CD14-positive monocyte (primary cell): ENCODE results near the gene DDN. TPM values are rescaled to one million over a fixed set of nuclear protein-coding genes. Genes with fewer than 3 reads are reported as not detected.

Source experiments
- DNase-seq, 3 donors: peaks; one replicate each; pipeline ENCODE4 v3.0.0-alpha.2; 2011 to 2022
- H2AFZ ChIP-seq: 2 replicates; pipeline ENCODE4 v1.6.0; 2012; ENCODE audit warnings: mild to moderate bottlenecking, low read depth, low read length, inconsistent platforms; ENCODE audit not compliant: insufficient read depth, poor library complexity, severe bottlenecking
- H3K27ac ChIP-seq, 2 donors: 1 replicate in 1 of 2; 2 replicates in 1 of 2; pipeline ENCODE4 v1.5.1; 2012 to 2013; ENCODE audit warnings: low read length in 2 of 2, control low read depth in 1 of 2, inconsistent platforms in 1 of 2, low read depth in 1 of 2, mild to moderate bottlenecking in 1 of 2
- H3K27me3 ChIP-seq, 2 donors: one replicate each; pipeline versions ENCODE4 v1.6.0 to v1.6.1; 2011 to 2013; ENCODE audit warnings: low read length in 2 of 2; ENCODE audit not compliant: control insufficient read depth in 2 of 2, insufficient read depth in 2 of 2
- H3K36me3 ChIP-seq, 2 donors: replicated peaks in 1 of 2; 1 replicate in 1 of 2; 2 replicates in 1 of 2; pipeline versions ENCODE4 v1.5.1 to v1.6.1; 2012 to 2013; ENCODE audit warnings: low read length in 2 of 2, control low read depth in 1 of 2, inconsistent platforms in 1 of 2, mild to moderate bottlenecking in 1 of 2; ENCODE audit not compliant: insufficient read depth in 2 of 2, control insufficient read depth in 1 of 2
- H3K4me1 ChIP-seq, 2 donors: 1 replicate in 1 of 2; 2 replicates in 1 of 2; pipeline versions ENCODE4 v1.5.1 to v1.6.1; 2012 to 2013; ENCODE audit warnings: low read length in 2 of 2, control low read depth in 1 of 2, inconsistent platforms in 1 of 2, mild to moderate bottlenecking in 1 of 2, moderate library complexity in 1 of 2; ENCODE audit not compliant: insufficient read depth in 2 of 2, control insufficient read depth in 1 of 2
- H3K4me2 ChIP-seq: replicated peaks from 2 replicates; pipeline ENCODE3; 2012; ENCODE audit warnings: low read length, moderate library complexity, mild to moderate bottlenecking; ENCODE audit not compliant: poor library complexity, severe bottlenecking; ENCODE audit errors: extremely low read depth
- H3K4me3 ChIP-seq, 3 experiments: fragments of 200-600 bp in 1 of 3; sonication (generic) in 1 of 3; replicated peaks in 1 of 3; 1 replicate in 2 of 3; 2 replicates in 1 of 3; pipeline ENCODE4 v1.5.1; 2011 to 2013; ENCODE audit warnings: low read length in 3 of 3, mild to moderate bottlenecking in 3 of 3, control low read depth in 2 of 3, low read depth in 2 of 3, inconsistent platforms in 1 of 3, moderate library complexity in 1 of 3
- H3K79me2 ChIP-seq: 2 replicates; pipeline ENCODE4 v1.6.0; 2012; ENCODE audit warnings: mild to moderate bottlenecking, control low read depth, inconsistent platforms, low read length, moderate library complexity; ENCODE audit not compliant: insufficient read depth
- H3K9ac ChIP-seq: 2 replicates; pipeline ENCODE4 v1.6.0; 2017; ENCODE audit warnings: low read length, mild to moderate bottlenecking; ENCODE audit not compliant: insufficient read depth, poor library complexity, severe bottlenecking
- H3K9me3 ChIP-seq, 2 donors: replicated peaks in 1 of 2; 1 replicate in 1 of 2; 2 replicates in 1 of 2; pipeline versions ENCODE4 v1.5.1 to v1.6.1; 2012 to 2013; ENCODE audit warnings: low read length in 2 of 2, control low read depth in 1 of 2; ENCODE audit not compliant: control insufficient read depth in 1 of 2, insufficient read depth in 1 of 2
- H4K20me1 ChIP-seq: 2 replicates; pipeline ENCODE4 v1.6.0; 2012; ENCODE audit warnings: mild to moderate bottlenecking, low read length, control low read depth, moderate library complexity; ENCODE audit not compliant: insufficient read depth
- H3K27ac Mint-ChIP-seq, 7 donors: one replicate each; pipeline ENCODE4 v1.8.0; 2020; ENCODE audit warnings: mild to moderate bottlenecking in 7 of 7, mixed read lengths in 7 of 7, moderate library complexity in 6 of 7, inconsistent platforms in 2 of 7
- H3K27me3 Mint-ChIP-seq, 3 donors: one replicate each; pipeline ENCODE4 v1.8.0; 2021 to 2022; ENCODE audit warnings: low read depth in 3 of 3, mild to moderate bottlenecking in 3 of 3, mixed read lengths in 3 of 3, moderate library complexity in 3 of 3, inconsistent platforms in 1 of 3
- H3K36me3 Mint-ChIP-seq, 2 donors: one replicate each; pipeline ENCODE4 v1.8.0; 2020; ENCODE audit warnings: mixed read lengths in 2 of 2, inconsistent platforms in 1 of 2, mild to moderate bottlenecking in 1 of 2
- H3K4me1 Mint-ChIP-seq: one replicate; pipeline ENCODE4 v1.8.0; 2020; ENCODE audit warnings: mild to moderate bottlenecking, mixed read lengths
- H3K4me3 Mint-ChIP-seq, 2 donors: one replicate each; pipeline ENCODE4 v1.8.0; 2020; ENCODE audit warnings: mild to moderate bottlenecking in 2 of 2, mixed read lengths in 2 of 2, moderate library complexity in 1 of 2
- H3K9me3 Mint-ChIP-seq, 7 donors: one replicate each; pipeline ENCODE4 v1.8.0; 2020 to 2022; ENCODE audit warnings: mixed read lengths in 7 of 7, mild to moderate bottlenecking in 6 of 7, moderate library complexity in 6 of 7, inconsistent platforms in 2 of 7
- WGBS: methylation state at CpG from one replicate; pipeline ENCODE4 v1.1.5; 2013; ENCODE audit warnings: missing lambda C conversion rate; ENCODE audit not compliant: insufficient coverage; 5-methylcytosine and 5-hydroxymethylcytosine counted together
- intact Hi-C, 2 donors: fragments of 100-400 bp; cut with micrococcal nuclease; formaldehyde crosslinking; loops; one replicate each; pipeline versions ENCODE4 v1.15.0 to v1.15.1; 2023
- polyA plus RNA-seq, 3 donors: library from polyadenylated mRNA; depleted of rRNA in 1 of 3; unstranded in 2 of 3; stranded (reverse) in 1 of 3; fragments of 300-500 nt in 2 of 3; fragments of >200 nt in 1 of 3; fragmentation: Illumina TruSeq in 2 of 3; gene quantifications; 1 replicate in 2 of 3; 2 replicates in 1 of 3; pipeline ENCODE4 v1.2.3, GENCODE V29; 2012 to 2021
- TF ChIP-seq, protein P1 (sequence below): fragments of 200-600 bp; IDR thresholded peaks from one replicate; pipeline ENCODE4 v1.8.0; 2022; ENCODE audit warnings: antibody characterized with exemption, mild to moderate bottlenecking

Gene DDN
- polyA plus RNA-seq, 3 donors: 0.27 TPM; not detected in 2

DNA sequence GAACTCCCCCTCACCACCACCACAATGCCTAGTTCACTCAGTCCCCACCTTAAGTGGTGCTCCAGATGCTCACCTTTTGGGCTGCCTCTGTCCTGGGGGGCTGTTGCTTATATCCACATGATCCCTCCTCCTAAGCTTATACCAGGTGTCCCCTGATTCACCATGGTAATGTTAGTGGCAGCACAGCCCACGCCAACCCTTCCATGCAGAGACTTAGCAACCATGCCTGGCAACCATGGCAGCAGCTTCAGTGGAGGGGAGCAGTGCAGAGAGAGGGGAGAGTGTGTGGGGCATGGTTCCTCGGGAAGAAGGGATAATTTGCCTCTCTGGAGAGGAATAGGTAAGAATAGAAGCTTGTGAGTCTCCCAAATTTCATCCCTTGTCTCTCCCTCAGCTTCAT, 1.2 kb upstream of the DDN start:
- Histone ChIP-seq H3K27me3 (peaks cover 37 to 57% of the 10 kb centered on the region in 2 donors), H3K27ac (no peak overlapping the region), H3K4me2 (no peak overlapping the region), H3K4me1 (peaks cover 39 to 45% of the 10 kb centered on the region in 2 donors), H3K4me3 (no peak overlapping the region), H2AFZ (no peak overlapping the region), H4K20me1 (peaks cover 25% of the 10 kb centered on the region), H3K9me3 (peaks cover 0 to 16% of the 10 kb centered on the region in 2 donors), H3K79me2 (no peaks in the 10 kb centered on the region), H3K9ac (no peak overlapping the region), H3K36me3 (peaks cover 39 to 52% of the 10 kb centered on the region in 2 donors)
- intact Hi-C loops: no loop called here
- Mint-ChIP-seq H3K36me3 (peaks cover 63 to 66% of the 10 kb centered on the region in 2 donors), H3K27me3 (peaks cover 52 to 63% (median 57%) of the 10 kb centered on the region in 3 donors), H3K4me3 (peak overlapping the region in 1 of 2 donors; percentile 83), H3K27ac (no peak overlapping the region), H3K9me3 (peaks cover 0 to 29% (median 6%) of the 10 kb centered on the region in 7 donors), H3K4me1 (peaks cover 46% of the 10 kb centered on the region)
- TF ChIP-seq, protein P1, sequence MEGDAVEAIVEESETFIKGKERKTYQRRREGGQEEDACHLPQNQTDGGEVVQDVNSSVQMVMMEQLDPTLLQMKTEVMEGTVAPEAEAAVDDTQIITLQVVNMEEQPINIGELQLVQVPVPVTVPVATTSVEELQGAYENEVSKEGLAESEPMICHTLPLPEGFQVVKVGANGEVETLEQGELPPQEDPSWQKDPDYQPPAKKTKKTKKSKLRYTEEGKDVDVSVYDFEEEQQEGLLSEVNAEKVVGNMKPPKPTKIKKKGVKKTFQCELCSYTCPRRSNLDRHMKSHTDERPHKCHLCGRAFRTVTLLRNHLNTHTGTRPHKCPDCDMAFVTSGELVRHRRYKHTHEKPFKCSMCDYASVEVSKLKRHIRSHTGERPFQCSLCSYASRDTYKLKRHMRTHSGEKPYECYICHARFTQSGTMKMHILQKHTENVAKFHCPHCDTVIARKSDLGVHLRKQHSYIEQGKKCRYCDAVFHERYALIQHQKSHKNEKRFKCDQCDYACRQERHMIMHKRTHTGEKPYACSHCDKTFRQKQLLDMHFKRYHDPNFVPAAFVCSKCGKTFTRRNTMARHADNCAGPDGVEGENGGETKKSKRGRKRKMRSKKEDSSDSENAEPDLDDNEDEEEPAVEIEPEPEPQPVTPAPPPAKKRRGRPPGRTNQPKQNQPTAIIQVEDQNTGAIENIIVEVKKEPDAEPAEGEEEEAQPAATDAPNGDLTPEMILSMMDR: no peak
- WGBS: no CpG with 5 or more reads among the region's 2 CpGs
- DNase-seq: no peak

DNA sequence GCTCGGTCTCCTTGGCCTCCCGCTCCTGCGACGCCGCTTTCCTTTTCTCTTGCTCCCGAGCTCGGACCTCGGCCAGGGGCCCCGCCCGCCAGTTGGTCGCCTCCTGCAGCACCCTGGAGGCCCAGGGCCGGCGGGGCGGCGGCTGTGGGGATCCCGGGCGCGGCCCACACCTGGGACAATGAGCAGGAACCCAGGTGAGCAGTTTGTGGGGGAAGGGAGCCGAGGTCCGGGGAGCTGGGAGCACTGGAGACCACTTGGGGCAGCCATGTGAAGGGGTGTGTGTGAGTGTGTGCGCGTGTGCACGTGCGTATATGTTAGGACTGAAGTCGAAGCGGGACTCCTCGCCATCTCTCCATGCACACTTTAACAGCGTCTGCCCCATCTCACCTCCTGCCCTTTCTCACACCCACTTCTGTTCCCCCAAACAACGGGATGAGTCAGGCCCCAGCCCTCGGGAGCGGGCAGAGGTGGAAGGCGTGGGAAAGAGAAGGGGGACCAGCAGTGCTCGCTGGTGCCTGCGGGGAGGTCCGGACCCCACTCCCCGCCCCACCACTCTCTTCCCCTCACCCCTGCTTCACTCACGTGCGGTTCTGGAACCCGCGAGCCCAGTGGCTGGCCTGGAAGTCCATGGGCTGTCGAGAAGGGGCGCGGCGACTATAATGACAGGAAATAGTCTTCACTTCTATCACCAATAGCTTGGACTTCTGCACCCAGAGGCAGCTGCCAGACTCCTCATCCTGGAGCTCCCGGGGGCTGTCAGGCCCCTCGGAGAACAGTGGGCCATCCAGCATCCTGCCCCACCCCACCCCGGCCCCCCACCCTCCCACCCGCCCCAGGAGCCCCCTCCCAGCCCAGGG, 450 bp downstream of the DDN start:
- H3K27ac ChIP-seq: no peak overlapping the region
- H3K9ac ChIP-seq: peak overlapping the region; percentile 32
- peak overlapping the region in 1 of 7 donors; percentile 18 for H3K27ac Mint-ChIP-seq

More for the DNA sequence above, 450 bp downstream of the DDN start:
- peak in 1 of 3 donors; percentile 44 for DNase-seq
- Histone ChIP-seq H3K36me3 (peaks cover 27 to 36% of the 10 kb centered on the region in 2 donors), H3K79me2 (no peaks in the 10 kb centered on the region), H3K4me2 (peak overlapping the region; percentile 89), H3K4me1 (peaks cover 38 to 49% of the 10 kb centered on the region in 2 donors), H3K27me3 (peaks cover 52 to 73% of the 10 kb centered on the region in 2 donors), H2AFZ (peak overlapping the region; percentile 84), H3K9me3 (peaks cover 0 to 16% of the 10 kb centered on the region in 2 donors), H4K20me1 (peaks cover 20% of the 10 kb centered on the region), H3K4me3 (peak overlapping the region in 2 of 3 experiments; percentile 41 to 78)
- under 1% methylated on average over 21 of the region's 48 CpGs for WGBS
- H3K4me1 Mint-ChIP-seq: peaks cover 47% of the 10 kb centered on the region
- peaks cover 47 to 56% of the 10 kb centered on the region in 2 donors for H3K36me3 Mint-ChIP-seq
- H3K4me3 Mint-ChIP-seq: peak overlapping the region; percentile 73 to 89
- TF ChIP-seq, protein P1: no peak
- peaks cover 67 to 79% (median 73%) of the 10 kb centered on the region in 3 donors for H3K27me3 Mint-ChIP-seq
- H3K9me3 Mint-ChIP-seq: peaks cover 0 to 39% (median 7%) of the 10 kb centered on the region in 7 donors
- intact Hi-C loops: loop anchor here in 1 of 2 donors (10.0 kb wide), 1 partner anchor 46 kb away; no protein-coding TSS in a partner anchor
